SK-N-SH (cell line): ENCODE results near the gene CD38.

Source experiments
- CHD2 ChIP-seq: fragments of 150-350 bp; IDR thresholded peaks from 2 replicates; pipeline ENCODE4 v1.6.1; 2018; ENCODE audit warnings: low read length; ENCODE audit not compliant: partially characterized antibody
- EZH2phosphoT487 ChIP-seq: fragments of 200-600 bp; sonication (generic); IDR thresholded peaks from 2 replicates; pipeline ENCODE4 v1.6.1; 2017; ENCODE audit warnings: low read depth, mixed run types, mild to moderate bottlenecking, antibody characterized with exemption, moderate library complexity, borderline replicate concordance
- GABPA ChIP-seq: IDR thresholded peaks from 2 replicates; pipeline ENCODE4 v1.4.0; 2012; ENCODE audit warnings: low read depth, mild to moderate bottlenecking
- NFIC ChIP-seq: IDR thresholded peaks from 2 replicates; pipeline ENCODE4 v1.4.0; 2012; ENCODE audit warnings: borderline replicate concordance
- RAD21 ChIP-seq: IDR thresholded peaks from 2 replicates; pipeline ENCODE4 v1.6.1; 2012; ENCODE audit warnings: mild to moderate bottlenecking, low read length
- SIN3A ChIP-seq: IDR thresholded peaks from 2 replicates; pipeline ENCODE4 v1.6.1; 2012; ENCODE audit warnings: low read depth, mild to moderate bottlenecking, low read length, moderate library complexity, borderline replicate concordance
- SMC3 ChIP-seq: IDR thresholded peaks from 2 replicates; pipeline ENCODE4 v1.6.1; 2012; ENCODE audit warnings: low read depth, low read length, improper control_type of control experiment
- TF ChIP-seq, protein P1 (sequence below): fragments of 200-600 bp; sonication (generic); IDR thresholded peaks from 2 replicates; pipeline ENCODE4 v1.6.1; 2017; ENCODE audit warnings: antibody characterized with exemption, mild to moderate bottlenecking, moderate library complexity
- TF ChIP-seq, protein P2 (sequence below): IDR thresholded peaks from 2 replicates; pipeline ENCODE4 v1.6.1; 2012; ENCODE audit warnings: mild to moderate bottlenecking, low read depth, low read length, moderate library complexity
- TF ChIP-seq, protein P3 (sequence below): IDR thresholded peaks from 2 replicates; pipeline ENCODE4 v1.4.0; 2012; ENCODE audit warnings: low read depth
- TF ChIP-seq, protein P4 (sequence below): IDR thresholded peaks from 2 replicates; pipeline ENCODE4 v1.4.0; 2012; ENCODE audit warnings: low read depth, borderline replicate concordance

- TF ChIP-seq, protein P1, sequence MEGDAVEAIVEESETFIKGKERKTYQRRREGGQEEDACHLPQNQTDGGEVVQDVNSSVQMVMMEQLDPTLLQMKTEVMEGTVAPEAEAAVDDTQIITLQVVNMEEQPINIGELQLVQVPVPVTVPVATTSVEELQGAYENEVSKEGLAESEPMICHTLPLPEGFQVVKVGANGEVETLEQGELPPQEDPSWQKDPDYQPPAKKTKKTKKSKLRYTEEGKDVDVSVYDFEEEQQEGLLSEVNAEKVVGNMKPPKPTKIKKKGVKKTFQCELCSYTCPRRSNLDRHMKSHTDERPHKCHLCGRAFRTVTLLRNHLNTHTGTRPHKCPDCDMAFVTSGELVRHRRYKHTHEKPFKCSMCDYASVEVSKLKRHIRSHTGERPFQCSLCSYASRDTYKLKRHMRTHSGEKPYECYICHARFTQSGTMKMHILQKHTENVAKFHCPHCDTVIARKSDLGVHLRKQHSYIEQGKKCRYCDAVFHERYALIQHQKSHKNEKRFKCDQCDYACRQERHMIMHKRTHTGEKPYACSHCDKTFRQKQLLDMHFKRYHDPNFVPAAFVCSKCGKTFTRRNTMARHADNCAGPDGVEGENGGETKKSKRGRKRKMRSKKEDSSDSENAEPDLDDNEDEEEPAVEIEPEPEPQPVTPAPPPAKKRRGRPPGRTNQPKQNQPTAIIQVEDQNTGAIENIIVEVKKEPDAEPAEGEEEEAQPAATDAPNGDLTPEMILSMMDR: no peak
- no peak for TF ChIP-seq SMC3
- no peak for TF ChIP-seq GABPA
- TF ChIP-seq, protein P2, sequence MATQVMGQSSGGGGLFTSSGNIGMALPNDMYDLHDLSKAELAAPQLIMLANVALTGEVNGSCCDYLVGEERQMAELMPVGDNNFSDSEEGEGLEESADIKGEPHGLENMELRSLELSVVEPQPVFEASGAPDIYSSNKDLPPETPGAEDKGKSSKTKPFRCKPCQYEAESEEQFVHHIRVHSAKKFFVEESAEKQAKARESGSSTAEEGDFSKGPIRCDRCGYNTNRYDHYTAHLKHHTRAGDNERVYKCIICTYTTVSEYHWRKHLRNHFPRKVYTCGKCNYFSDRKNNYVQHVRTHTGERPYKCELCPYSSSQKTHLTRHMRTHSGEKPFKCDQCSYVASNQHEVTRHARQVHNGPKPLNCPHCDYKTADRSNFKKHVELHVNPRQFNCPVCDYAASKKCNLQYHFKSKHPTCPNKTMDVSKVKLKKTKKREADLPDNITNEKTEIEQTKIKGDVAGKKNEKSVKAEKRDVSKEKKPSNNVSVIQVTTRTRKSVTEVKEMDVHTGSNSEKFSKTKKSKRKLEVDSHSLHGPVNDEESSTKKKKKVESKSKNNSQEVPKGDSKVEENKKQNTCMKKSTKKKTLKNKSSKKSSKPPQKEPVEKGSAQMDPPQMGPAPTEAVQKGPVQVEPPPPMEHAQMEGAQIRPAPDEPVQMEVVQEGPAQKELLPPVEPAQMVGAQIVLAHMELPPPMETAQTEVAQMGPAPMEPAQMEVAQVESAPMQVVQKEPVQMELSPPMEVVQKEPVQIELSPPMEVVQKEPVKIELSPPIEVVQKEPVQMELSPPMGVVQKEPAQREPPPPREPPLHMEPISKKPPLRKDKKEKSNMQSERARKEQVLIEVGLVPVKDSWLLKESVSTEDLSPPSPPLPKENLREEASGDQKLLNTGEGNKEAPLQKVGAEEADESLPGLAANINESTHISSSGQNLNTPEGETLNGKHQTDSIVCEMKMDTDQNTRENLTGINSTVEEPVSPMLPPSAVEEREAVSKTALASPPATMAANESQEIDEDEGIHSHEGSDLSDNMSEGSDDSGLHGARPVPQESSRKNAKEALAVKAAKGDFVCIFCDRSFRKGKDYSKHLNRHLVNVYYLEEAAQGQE: no peak
- TF ChIP-seq, protein P3, sequence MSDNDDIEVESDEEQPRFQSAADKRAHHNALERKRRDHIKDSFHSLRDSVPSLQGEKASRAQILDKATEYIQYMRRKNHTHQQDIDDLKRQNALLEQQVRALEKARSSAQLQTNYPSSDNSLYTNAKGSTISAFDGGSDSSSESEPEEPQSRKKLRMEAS: no peak
- no peak for TF ChIP-seq NFIC
- TF ChIP-seq CHD2: no peak
- TF ChIP-seq, protein P4, sequence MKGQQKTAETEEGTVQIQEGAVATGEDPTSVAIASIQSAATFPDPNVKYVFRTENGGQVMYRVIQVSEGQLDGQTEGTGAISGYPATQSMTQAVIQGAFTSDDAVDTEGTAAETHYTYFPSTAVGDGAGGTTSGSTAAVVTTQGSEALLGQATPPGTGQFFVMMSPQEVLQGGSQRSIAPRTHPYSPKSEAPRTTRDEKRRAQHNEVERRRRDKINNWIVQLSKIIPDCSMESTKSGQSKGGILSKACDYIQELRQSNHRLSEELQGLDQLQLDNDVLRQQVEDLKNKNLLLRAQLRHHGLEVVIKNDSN: no peak
- no peak for TF ChIP-seq EZH2phosphoT487
- no peak for TF ChIP-seq SIN3A
- TF ChIP-seq RAD21: no peak
These were observed 124.6 kb downstream of the CD38 start for GRCh38 chr4:15902746-15903145.
